T47D (cell line): ENCODE measurements around the gene MYCBP.

Experiments
- DNase-seq, 2 experiments: peaks; one replicate each; pipeline versions ENCODE4 v3.0.0 to v3.0.0-alpha.2; 2011 to 2012; ENCODE audit warnings: low read depth in 1 of 2, low spot score in 1 of 2
- JUND ChIP-seq: IDR thresholded peaks from 2 replicates; pipeline ENCODE4 v1.6.1; 2012; ENCODE audit warnings: low read depth
- in situ Hi-C: cut with HindIII; loops from 2 replicates; pipeline ENCODE4 v1.10.0; 2016; ENCODE audit warnings: low sequenced_read_pairs, low pct_unique_long_range_greater_than_20kb

The MYCBP gene

DNA sequence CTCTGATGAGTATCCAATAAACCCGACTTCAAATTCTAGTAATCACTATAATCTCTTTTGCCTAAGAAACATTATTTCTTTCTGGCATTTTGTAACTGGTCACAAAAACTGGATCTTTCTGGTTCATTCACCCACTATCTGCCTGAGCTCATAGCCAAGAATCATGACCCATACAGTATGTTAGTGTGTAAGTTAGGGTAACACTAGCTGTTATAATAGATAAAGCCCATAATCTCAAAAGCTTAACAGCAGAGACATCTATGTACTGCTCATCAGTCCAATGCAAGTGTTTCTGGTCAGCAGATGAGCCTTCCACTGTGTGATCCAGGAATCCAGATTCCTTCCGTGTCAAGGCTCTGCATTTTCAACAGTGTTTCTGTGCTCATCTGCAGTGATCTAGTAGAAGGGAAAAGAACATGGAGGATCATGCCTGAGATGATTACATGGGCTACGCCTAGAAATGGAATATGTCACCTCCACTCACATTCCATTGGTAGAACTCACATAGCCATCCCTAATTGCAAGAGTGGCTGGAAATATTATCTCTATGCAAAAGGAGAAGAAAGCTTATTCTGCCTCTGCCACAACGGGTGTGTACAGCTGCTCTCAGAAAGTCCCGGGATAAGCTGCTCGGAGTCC is 41.3 kb downstream of the MYCBP start:
- in situ Hi-C loops = no loop called here
- no peak for TF ChIP-seq JUND
- DNase-seq = no peak

DNA sequence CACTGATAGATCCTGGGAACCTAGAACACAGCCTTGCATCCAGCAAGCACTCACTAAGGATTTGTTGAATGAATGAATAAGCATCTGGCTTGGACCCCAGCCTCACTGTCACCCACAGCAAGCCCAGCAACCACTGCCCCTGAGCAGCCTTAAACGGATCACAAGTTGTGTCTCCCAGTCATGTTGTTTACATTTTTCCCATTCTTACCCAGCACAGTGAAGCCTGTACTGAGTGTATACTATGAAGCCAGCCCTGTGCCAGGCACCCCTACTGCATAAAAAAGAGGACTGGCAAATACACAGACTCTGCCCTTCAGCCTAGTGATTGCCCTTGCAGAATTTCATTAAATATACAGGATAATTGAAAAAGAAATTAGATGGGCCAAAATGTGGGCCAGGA is 43.8 kb downstream of the MYCBP start:
- DNase-seq = no peak
- TF ChIP-seq JUND = no peak
- in situ Hi-C loops = no loop called here

DNA sequence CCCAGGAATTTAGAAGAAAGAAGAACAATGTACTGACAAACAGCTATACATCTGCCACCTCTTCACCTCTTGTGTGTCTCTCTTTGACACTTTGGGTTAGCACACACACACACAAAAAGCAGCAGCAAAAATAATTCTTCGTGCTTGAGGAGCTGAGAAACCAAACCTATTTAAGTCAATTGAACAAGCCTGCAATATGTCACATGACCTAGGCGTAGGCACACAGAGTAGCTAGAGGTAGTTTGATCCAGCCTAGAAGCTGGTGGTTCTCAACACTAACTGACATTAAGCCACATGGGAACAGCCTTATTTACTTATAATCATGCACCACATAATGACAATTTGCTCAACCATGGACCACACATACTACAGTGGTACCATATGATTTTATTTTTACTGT is 45.8 kb downstream of the MYCBP start:
- TF ChIP-seq JUND = no peak
- in situ Hi-C loops = no loop called here
- no peak for DNase-seq

DNA sequence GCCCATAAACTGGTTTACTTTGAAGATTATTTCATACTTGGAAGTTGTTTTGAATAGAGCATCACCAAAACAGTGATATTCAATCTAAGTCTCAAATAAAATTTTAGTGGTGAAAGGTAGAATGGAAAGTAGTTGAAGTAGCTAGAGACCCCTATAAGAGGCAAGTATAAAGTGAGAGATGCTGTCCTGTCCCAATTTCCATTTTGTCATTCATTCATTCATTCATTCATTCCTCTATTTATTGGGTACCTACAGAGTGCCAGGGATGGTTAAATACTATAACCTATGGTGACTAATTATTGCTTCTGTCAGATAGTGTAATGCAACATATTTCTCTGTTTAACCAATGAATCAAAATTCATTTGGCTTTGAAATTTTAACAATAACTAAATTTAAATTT is 46.3 kb downstream of the MYCBP start:
- TF ChIP-seq JUND = no peak
- in situ Hi-C loops = no loop called here
- no peak for DNase-seq

DNA sequence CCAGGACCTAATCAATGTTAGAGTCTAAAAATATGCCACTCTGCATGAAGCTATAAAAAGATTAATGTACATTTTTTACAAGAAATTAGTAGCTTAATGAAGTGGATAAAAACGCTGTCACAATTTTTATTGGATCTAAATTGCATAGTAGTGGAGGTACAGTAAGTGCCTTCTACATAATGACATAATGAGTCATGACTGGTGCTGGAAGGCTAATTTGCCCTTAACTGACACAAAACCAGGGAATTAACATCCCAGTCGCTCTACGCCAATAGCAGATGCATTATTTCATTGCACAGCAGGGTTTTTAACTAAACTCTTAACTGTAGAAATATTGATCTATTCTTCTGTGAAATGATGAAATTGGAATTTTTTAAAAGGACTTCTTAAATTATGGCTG is 46.9 kb downstream of the MYCBP start:
- no peak for DNase-seq
- TF ChIP-seq JUND = no peak
- in situ Hi-C loops = no loop called here

DNA sequence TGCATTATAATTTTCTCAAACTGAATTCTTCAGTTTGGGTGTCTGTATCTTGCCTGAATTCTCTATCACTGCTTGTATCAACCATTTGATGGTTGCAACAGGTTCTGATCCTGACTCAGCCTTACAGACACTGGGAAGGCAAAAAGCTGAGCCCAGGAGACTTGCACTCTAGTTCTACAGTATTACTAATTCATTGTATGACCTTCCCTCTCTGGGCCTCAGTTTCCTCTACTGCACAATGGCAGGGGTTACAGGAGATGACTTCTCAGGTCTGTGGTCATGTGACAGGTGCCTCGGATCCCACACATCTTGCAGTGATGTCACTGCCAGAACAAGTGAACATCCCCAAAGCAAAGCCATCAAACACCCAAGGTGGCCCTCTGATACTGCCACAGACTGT is 52.3 kb downstream of the MYCBP start:
- in situ Hi-C loops = no loop called here
- TF ChIP-seq JUND = no peak
- DNase-seq = no peak

DNA sequence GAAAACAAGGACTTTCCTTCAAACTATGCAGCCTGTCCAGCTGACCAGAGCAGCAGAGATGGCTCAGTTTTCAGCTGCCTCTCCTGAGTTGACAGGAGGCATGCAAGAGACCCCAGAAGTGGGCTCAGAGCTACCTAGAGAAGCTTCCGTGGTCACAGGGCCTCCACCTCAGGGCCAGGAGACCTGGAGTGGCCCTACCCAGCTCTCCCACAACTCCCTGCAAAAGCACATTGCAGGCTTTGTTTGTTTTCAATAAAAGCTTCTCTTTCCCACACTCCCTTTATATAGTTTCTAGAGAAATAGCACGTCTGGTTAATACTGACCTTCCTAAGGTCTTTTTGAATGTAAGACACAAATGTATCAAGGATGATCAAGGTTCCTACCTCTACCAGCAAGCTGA is 53.6 kb downstream of the MYCBP start:
- in situ Hi-C loops = no loop called here
- no peak for DNase-seq
- TF ChIP-seq JUND = no peak

DNA sequence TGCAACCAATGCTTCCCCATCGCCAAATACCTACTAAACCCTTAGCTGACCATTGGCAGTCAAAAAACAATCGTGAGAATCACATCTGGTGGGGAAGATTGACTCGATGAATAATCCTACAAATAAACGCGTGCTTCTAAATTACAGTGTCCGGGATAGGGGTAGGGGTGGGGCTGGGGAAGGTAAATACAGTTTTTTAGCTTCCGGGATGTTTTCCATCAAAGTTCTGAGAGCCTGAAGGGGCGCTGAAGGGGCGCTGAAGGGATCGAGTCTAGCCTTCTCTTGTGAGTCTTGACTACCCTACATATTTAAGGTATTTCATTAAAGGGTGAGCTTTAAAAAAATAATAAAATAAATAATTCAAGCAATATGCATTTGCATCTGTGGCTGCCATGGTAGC is 54.1 kb downstream of the MYCBP start:
- no peak for DNase-seq
- in situ Hi-C loops = no loop called here
- TF ChIP-seq JUND = no peak

DNA sequence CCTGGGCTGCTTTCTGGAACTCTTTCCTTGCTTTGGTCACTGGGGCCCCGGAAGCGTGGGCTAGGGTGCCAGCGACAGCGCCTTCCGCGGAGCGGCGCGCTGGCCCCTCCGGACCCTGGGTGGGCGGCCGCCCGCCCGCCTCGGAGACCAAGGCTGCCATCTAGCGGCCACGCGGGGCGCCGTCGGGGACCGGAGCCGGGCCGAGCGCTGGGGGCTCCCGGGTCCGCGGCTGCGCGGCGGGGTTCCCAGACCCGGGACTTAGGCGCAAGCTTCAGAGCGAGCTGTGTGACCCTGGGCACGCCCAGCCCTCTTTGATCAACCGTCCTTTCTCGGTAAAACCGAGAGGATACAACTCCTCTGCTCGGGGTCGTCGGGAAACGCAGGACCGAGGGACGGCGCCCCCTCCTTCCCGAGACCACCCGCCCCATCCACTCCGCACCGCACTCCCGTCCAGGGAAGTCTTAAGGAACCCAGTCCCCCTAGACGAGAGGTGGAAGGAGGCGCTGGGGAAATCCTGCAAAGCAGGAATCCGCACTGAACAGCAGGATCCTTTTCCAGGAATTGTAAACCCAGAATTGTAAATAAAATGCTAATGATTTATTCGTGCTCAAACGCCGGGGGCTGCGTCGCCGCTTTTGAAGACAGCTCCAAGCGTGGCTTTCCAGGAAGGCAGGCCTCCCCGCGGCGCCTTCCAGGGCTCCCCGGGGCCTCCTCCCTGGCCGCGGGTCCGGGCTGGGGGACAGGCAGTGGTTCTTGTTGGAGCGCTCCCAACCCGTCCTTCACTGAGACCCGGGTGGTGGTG is 54.8 kb downstream of the MYCBP start:
- DNase-seq = no peak
- in situ Hi-C loops = no loop called here
- no peak for TF ChIP-seq JUND

DNA sequence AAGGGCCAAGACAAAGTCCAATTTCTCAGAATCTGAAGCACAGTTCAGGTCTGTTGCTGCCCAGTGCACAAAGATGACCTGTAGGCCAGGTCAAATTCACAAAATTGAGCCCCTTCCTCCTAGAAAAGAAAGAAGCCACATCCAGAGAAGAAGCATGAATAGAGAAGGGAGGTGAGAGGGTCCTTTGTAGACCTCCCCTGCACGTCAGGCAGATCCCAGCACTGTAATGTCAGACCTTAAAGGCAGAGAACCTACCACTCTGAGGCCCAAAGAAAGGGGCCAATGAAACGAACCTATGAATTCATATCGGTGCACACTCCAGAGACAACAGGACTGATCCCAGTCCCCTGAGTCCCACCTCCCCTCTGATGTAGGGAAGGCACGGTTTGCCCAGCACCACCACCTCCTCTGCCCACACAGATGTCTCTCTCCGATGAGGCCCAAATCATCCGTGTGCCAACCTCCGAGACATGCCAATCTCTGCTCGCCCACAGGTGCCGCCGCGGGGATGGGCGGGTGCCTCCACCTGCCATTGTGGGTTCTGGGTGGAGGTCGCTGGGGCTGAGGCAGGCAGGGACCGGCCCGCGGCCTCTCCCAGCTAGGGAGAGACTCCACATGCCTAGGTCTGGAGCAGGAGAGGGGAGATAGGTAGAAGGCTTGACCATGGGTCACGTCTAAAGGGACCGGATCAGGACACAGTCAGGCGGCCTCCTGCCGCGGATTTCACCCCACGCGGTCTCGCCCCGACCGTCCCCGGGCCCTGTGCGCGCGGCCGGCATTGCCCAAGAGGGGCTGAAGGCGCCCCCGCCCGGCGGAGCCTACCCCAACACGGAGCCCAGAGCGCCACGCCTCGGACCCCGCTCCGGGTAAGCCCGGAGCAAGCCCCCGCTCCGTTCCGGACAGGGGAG is 55.6 kb downstream of the MYCBP start:
- no peak for DNase-seq
- TF ChIP-seq JUND = no peak
- in situ Hi-C loops = no loop called here

DNA sequence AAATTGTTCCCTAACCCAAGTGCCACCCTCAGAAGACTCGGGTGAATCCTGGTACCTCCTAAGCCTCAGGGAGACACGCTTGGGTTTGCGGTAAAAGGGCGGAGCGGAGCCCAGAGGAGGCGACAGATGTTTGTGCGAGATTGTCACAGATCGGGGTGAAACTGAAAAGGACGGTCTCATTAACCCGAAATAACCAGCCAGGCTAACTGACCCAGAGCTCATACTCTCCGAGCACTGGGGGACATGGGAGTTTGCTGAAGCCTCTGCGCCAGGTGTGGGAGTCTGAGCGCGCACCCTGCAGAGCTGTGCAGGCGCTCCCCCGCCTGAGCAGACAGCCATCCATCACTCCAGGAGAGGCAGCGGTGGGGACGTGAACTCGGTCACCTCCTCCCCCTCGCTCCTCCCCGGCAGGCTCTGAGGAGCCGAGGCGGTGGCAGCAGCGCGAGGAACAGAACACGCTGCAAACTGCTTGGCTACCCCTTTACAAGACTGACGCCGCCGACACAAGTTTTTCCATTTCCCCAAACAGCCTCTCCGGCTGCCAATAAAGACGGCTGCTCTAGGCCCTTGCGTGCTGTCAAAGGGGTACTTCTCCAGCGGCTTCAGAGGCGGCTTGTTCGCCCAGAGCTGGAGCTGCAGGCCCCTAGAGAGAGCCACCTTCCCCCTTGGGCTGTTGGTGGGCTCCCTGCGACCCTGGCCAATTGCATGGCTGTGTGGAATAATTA is 57.1 kb downstream of the MYCBP start:
- in situ Hi-C loops = no loop called here
- TF ChIP-seq JUND = no peak
- no peak for DNase-seq

DNA sequence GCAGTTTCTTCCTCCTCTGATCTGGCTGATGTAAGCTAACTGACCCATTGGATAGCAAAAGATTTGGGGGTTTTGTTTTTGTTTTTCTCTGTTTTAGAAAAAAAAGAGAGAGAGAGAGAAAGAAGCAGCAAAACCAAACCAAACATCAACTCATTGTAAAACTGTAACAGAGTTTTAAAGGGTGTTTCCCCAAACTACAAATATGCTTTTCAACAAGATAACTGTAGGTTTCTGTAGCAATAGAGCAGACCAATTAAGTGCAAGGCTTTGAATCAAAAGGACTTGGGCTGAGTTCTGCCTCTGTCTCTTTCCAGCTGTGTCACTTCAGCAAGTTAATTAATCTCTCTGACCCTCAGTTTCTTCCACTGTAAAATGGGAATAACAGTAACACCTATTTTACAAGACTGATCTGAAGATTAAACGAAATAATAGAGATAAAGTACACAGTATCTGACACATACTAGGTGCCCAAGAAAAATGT is 58.1 kb downstream of the MYCBP start:
- in situ Hi-C loops = no loop called here
- no peak for DNase-seq

More for the DNA sequence above, 58.1 kb downstream of the MYCBP start:
- no peak for TF ChIP-seq JUND
